Kidney epithelial cell (primary cell): ENCODE results near the gene MTFMT. TPM values are rescaled to one million over a fixed set of nuclear protein-coding genes. Genes with fewer than 3 reads are reported as not detected.
"Not testable (repeated sequence)": the region's sequence is repeated elsewhere in the genome, so short reads cannot be mapped to it uniquely, and the experiment has no call there.

Experiments
- DNase-seq: peaks from one replicate; pipeline ENCODE4 v3.0.0-alpha.2; 2010; ENCODE audit warnings: low read depth
- H3K27me3 ChIP-seq: 2 replicates; pipeline ENCODE4 v1.6.0; 2011; ENCODE audit warnings: low read length; ENCODE audit not compliant: control insufficient read depth, insufficient read depth
- H3K36me3 ChIP-seq: 2 replicates; pipeline ENCODE4 v1.5.1; 2011; ENCODE audit warnings: low read length; ENCODE audit not compliant: control insufficient read depth, insufficient read depth
- H3K4me3 ChIP-seq: 2 replicates; pipeline ENCODE4 v1.5.1; 2011; ENCODE audit warnings: low read depth, mild to moderate bottlenecking, control low read depth, low read length
- CTCF ChIP-seq: IDR thresholded peaks from 2 replicates; pipeline ENCODE4 v1.5.1; 2011; ENCODE audit warnings: mild to moderate bottlenecking, moderate library complexity, low read length, control low read depth, inconsistent platforms; ENCODE audit not compliant: insufficient read depth, poor library complexity, severe bottlenecking
- total RNA-seq: library from RNA; depleted of rRNA; stranded (reverse); fragments of >200 nt; gene quantifications from 2 replicates; pipeline ENCODE4 v1.2.3, GENCODE V29; 2015

The MTFMT gene
- total RNA-seq, 1 donor from 2014 or later, result 17.3 TPM

- peaks cover 5% of the 10 kb centered on the region for H3K27me3 ChIP-seq
- no peak overlapping the region for H3K4me3 ChIP-seq
- no peak for TF ChIP-seq CTCF
- H3K36me3 ChIP-seq, result no peaks in the 10 kb centered on the region
- no peak for DNase-seq
Observed at GRCh38 chr15:65052956-65053355, 23.5 kb upstream of the MTFMT start.

GRCh38 chr15:65051266-65051665, 21.8 kb upstream of the MTFMT start:
- no peak for TF ChIP-seq CTCF
- H3K27me3 ChIP-seq, result peaks cover 5% of the 10 kb centered on the region
- H3K4me3 ChIP-seq, result no peak overlapping the region
- H3K36me3 ChIP-seq, result no peaks in the 10 kb centered on the region
- DNase-seq, result no peak

GRCh38 chr15:65050270-65050669, 20.8 kb upstream of the MTFMT start:
- no peak for TF ChIP-seq CTCF
- DNase-seq, result no peak
- Histone ChIP-seq H3K36me3 (no peaks in the 10 kb centered on the region), H3K4me3 (no peak overlapping the region), H3K27me3 (peaks cover 5% of the 10 kb centered on the region)

DNA sequence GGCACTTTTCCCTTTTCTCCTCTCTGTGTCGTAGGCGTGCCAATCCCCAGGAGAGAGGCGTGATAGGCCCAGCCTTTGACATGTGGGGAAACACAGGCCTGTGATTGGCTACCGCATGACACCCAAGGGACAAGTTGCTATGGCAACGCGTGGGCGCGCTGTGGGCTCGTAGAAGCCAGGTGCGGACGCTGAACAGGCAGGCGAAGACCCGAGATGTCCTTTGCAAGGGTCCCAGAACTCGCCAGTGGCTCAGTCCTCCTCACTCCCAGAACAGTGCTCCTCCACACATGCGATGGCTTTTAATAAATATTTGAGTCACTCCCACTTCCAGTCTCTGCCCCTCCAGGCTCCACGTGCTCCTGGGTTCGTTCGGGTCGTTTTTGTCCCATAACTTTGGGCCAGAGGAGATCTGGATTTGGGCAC, 20.0 kb upstream of the MTFMT start:
- H3K27me3 ChIP-seq, result peaks cover 5% of the 10 kb centered on the region
- no peaks in the 10 kb centered on the region for H3K36me3 ChIP-seq
- H3K4me3 ChIP-seq, result peak overlapping the region; percentile 17
- DNase-seq, result peak; percentile 83
- no peak for TF ChIP-seq CTCF

DNA sequence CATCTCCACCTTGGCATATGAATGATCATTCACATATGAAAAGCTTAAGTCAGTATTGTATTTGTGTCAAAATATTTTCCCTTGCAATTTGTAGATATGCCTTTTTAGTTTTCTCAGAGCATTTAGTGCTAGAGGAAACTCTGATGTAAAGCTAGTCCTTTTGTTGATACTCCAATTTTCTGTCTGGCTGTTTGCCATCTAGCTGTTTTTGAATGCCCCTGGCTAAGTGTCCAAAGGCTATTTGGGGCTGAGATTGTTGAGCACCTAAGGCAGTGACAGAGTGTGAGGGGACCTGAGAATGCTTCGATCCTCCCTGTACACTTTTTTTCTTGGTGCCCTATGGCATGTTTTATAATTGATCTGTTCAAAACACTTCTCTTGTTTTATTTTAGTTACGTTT, 18.8 kb upstream of the MTFMT start:
- H3K36me3 ChIP-seq, result no peaks in the 10 kb centered on the region
- H3K4me3 ChIP-seq, result no peak overlapping the region
- peaks cover 5% of the 10 kb centered on the region for H3K27me3 ChIP-seq
- TF ChIP-seq CTCF, result no peak
- DNase-seq, result no peak

GRCh38 chr15:65044724-65045481, 15.5 kb upstream of the MTFMT start, which contains the start of gene SLC51B:
Gene SLC51B (plus strand): TSS chr15:65045387. CDS start chr15:65050005, 4,618 bp downstream.
- Histone ChIP-seq H3K36me3 (no peaks in the 10 kb centered on the region), H3K27me3 (peaks cover 2% of the 10 kb centered on the region), H3K4me3 (no peak within 1 kb of the TSS)
- TF ChIP-seq CTCF, result no peak
- DNase-seq, result no peak

DNA sequence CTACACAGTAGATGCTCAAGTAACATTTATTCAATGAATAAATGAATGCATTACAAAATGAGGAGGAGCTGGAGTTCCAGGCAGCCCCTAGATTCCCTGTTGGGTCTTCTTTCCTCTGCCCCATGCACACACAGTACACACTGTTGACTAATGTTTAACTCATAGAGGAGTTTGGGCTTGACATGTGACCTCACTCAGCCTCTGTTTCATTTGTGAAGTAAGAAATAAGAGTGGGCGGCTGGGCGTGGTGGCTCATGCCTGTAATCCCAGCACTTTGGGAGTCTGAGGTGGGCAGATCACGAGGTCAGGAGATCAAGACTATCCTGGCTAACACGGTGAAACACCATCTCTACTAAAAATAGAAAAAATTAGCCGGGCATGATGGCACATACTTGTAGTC, 14.8 kb upstream of the MTFMT start:
- not testable (repeated sequence) for H3K36me3 ChIP-seq, H3K27me3 ChIP-seq, H3K4me3 ChIP-seq
- peak; percentile 61 for DNase-seq
